Endometrial microvascular endothelial cells (primary cell): ENCODE data around the gene PPARD. TPM values are rescaled to one million over a fixed set of nuclear protein-coding genes. Genes with fewer than 3 reads are reported as not detected.

ENCODE experiments used
- in situ Hi-C: cut with HindIII; loops from 2 replicates; pipeline ENCODE4 v1.10.0; 2017; ENCODE audit warnings: low sequenced_read_pairs, low pct_unique_long_range_greater_than_20kb; ENCODE audit errors: inconsistent ontology term
- total RNA-seq: library from RNA; depleted of rRNA; stranded (reverse); fragments of >200 nt; gene quantifications from one replicate; pipeline ENCODE4 v1.2.3, GENCODE V29; 2015; ENCODE audit errors: inconsistent ontology term

Gene PPARD
- total RNA-seq, 1 donor from 2014 or later: 9.1 TPM

GRCh38 chr6:35473075-35473849, 130.9 kb downstream of the PPARD start:
- in situ Hi-C loops: no loop called here

- in situ Hi-C loops: no loop called here
Measured at GRCh38 chr6:35473850-35474130, 131.4 kb downstream of the PPARD start.

GRCh38 chr6:35474131-35474941, 132.0 kb downstream of the PPARD start:
- in situ Hi-C loops: no loop called here

GRCh38 chr6:35474942-35475570, 132.7 kb downstream of the PPARD start:
- in situ Hi-C loops: no loop called here

GRCh38 chr6:35475573-35475972, 133.2 kb downstream of the PPARD start:
- in situ Hi-C loops: no loop called here

- in situ Hi-C loops: no loop called here
Measured at GRCh38 chr6:35476004-35476403, 133.6 kb downstream of the PPARD start.

GRCh38 chr6:35477028-35477427, 134.7 kb downstream of the PPARD start:
- in situ Hi-C loops: no loop called here

Other genes starting within 250 kb of the PPARD start
- 0.37 TPM for gene TCP11, start 201.2 kb upstream of the PPARD start, total RNA-seq
- 0.46 TPM for gene SCUBE3, start 128.6 kb upstream of the PPARD start, total RNA-seq
- 18.6 TPM for gene ZNF76, start 82.8 kb upstream of the PPARD start, total RNA-seq
- gene DEF6, start 44.7 kb upstream of the PPARD start, total RNA-seq: 1.6 TPM
- 10.6 TPM for gene FANCE, start 109.8 kb downstream of the PPARD start, total RNA-seq
- gene RPL10A, start 125.8 kb downstream of the PPARD start, total RNA-seq: 1,136 TPM
- 1.2 TPM for gene TEAD3, start 154.5 kb downstream of the PPARD start, total RNA-seq
- not detected for gene TULP1, start 170.3 kb downstream of the PPARD start, total RNA-seq